Measurements from ENCODE around the gene PLGRKT.
A peak's percentile ranks its signal among the peaks of the same experiment; 100 is the strongest.
"Not testable (repeated sequence)": the region's sequence is repeated elsewhere in the genome, so short reads cannot be mapped to it uniquely, and the experiment has no call there.

The PLGRKT gene

GRCh38 chr9:5437254-5438216 is at the start of gene PLGRKT:
Gene PLGRKT, minus strand, starts transcription at chr9:5437925. Its CDS starts 5,948 bp downstream, at chr9:5431977.
- peak; percentile 69 to 83 for DNase-seq (ENCODE audit: low read depth in 2 of 2, low spot score in 1 of 2)

GRCh38 chr9:5486988-5487387 is 49.3 kb upstream of the PLGRKT start:
- DNase-seq (ENCODE audit: low read depth in 2 of 2, low spot score in 1 of 2) = no peak

DNA sequence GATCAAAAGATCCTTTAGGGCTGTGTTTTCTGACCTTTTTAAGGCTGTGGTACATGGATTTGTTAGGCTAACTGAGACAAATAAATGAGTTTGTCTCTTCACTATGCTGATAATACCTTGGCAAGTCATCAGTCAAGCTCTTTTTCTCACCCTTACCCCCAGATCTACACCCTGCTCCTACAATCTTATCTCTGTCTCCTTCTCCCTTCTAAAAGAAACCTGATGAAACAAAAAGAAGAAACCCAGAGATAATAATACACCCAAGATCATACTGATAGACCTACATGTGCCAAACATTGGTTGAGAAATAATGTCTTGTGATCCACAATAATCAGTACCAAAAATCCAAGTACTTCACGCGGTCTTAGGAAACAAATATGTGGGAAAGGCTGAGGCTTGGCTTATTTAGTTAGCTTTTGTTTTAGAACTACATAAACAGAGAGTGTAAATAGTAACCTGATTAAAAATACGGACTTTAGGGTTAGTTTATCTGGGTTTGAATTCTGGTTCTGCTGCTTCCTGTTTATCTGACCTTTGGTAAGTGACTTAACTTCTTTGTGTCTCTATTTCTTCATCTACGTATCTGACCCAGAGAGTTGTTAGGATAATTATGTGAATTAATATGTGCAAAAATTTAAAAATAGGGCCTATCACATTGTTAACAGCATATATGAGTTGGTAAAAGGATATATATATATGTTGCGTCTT is 47.8 kb upstream of the PLGRKT start:
- DNase-seq (ENCODE audit: low read depth in 2 of 2, low spot score in 1 of 2) = no peak

DNA sequence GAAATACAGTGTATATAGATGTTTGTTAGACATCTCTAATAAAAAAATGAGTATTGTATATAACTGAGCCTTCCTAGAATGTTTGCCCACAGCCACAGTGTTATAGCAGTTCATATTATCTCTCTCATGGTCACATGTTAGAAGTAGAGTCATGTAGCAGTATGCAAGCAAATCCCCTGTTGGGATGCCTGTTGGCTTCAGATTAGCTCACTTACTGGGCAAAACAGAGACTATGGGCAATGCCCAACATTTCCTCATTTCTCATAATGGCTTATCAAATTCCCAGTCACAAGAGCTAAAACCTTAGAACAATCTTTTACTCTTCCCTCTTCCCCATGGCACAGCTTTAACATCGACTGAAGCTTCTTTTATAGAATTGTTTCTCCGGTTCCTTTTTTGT is 45.6 kb upstream of the PLGRKT start:
- no peak for DNase-seq (ENCODE audit: low read depth in 2 of 2, low spot score in 1 of 2)

DNA sequence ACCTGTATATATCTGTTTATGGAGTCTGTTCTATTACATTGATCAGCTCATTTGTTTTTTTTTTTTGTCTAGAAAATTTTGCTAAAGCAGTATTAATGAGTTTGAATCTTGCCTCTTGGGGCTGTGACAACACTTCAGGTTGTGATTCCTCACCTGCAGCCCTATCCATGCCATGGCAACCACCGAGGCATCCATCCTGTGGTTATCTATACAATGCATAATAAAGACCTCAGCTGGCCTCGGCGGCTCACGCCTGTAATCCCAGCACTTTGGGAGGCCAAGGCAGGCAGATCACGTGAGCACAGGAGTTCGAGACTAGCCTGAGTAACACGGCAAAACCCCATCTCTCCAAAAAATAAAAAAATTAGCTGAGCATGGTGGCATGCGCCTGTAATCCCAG is 44.5 kb upstream of the PLGRKT start:
- DNase-seq (ENCODE audit: low read depth in 2 of 2, low spot score in 1 of 2) = no peak

- no peak for DNase-seq (ENCODE audit: low read depth in 2 of 2, low spot score in 1 of 2)
Measured at GRCh38 chr9:5481322-5482040, 43.8 kb upstream of the PLGRKT start.

DNA sequence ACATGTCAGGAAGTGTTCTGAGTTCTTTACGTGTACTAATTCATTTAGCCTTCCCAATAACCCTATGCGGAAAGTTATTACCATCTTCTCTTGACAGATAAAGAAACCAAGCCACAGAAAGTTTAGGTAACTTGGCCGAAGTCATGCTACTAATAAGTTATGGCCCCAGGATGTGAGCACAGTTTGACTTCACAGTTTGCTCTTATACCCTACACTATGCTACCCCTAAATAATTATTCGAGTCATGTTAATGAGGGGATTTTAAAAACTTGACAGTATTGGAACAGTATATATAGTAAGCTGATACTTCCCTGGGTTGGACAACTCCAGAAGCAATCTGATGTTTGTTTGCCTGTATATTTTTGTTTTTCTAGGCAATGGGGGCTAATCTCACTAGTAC is 43.2 kb upstream of the PLGRKT start:
- no peak for DNase-seq (ENCODE audit: low read depth in 2 of 2, low spot score in 1 of 2)

DNA sequence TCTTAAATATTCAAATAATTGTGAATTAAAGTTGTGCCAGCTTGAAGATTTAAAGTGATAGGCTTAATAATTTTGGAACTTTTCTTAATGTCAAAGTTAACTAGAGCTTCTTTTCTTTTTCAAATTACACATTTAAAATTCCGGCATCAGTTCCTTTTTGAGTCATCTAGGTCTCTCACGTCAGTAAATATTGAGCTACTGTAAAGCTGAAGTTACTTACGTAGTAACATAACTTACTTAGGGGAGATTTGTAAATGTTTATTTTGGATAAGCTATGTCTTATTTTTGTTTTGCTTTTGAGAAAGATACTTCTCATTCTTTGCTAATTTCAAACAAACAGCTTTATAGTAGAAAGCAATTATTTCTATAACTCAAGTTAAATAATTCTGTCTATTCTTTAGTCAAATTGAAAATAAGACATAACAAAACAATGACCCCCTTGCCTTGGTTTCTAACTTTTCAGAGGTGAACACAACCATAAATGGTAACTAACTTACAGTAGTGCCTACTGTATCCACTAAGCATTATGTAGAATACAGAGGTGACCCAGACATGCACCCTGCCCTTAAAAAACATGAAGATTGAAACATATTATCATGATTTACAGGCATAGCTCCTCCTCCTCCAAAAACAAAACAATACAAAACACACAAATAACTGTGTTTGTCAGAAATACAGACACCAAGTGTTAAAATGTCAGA is 42.4 kb upstream of the PLGRKT start:
- no peak for DNase-seq (ENCODE audit: low read depth in 2 of 2, low spot score in 1 of 2)

- no peak for DNase-seq (ENCODE audit: low read depth in 2 of 2, low spot score in 1 of 2)
Measured at GRCh38 chr9:5478206-5478605, 40.5 kb upstream of the PLGRKT start.

- DNase-seq (ENCODE audit: low read depth in 2 of 2, low spot score in 1 of 2) = not testable (repeated sequence)
Measured at GRCh38 chr9:5475611-5476010, 37.9 kb upstream of the PLGRKT start.

DNA sequence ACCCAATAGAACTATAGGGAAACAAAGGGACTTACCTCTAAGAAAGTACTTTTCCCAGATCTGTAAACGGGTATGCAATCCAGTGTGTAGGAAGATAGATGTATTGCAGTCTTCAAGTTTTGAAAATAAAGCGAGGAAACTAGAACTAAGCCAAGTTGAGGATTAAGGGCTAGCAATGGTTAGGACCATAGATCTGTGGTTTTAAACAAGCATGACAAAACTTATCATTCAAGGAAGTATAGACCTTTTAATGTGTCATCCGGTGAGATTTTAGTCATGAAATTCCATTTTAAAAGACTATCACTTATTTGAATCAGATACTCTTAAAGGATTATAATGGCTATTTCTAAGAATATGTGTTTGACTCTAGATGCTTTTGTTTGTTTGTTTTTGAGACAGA is 33.1 kb upstream of the PLGRKT start:
- DNase-seq (ENCODE audit: low read depth in 2 of 2, low spot score in 1 of 2) = no peak

GRCh38 chr9:5470122-5470521 is 32.4 kb upstream of the PLGRKT start:
- DNase-seq (ENCODE audit: low read depth in 2 of 2, low spot score in 1 of 2) = no peak

- DNase-seq (ENCODE audit: low read depth in 2 of 2, low spot score in 1 of 2) = no peak
Measured at GRCh38 chr9:5468850-5469249, 31.1 kb upstream of the PLGRKT start.

GRCh38 chr9:5466766-5467165 is 29.0 kb upstream of the PLGRKT start:
- no peak for DNase-seq (ENCODE audit: low read depth in 2 of 2, low spot score in 1 of 2)

DNA sequence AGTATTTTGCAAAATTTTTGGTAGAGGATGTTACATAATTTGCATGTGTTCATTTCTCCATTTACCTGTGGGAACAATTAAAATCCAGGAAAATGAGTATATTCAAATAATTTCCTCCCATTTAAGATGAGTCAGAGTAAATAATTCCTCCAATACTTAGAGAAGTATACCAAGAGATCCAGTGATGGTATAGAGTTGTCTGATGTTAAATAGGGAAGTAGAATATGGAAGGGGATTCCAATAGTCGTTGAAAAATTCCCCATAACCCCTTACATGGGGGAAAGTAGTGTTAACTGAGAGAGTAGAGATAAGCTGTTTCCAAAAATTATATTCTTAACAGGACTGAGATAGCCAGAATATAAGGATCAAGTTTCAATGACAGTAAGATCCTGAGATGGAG is 28.3 kb upstream of the PLGRKT start:
- DNase-seq (ENCODE audit: low read depth in 2 of 2, low spot score in 1 of 2) = no peak

DNA sequence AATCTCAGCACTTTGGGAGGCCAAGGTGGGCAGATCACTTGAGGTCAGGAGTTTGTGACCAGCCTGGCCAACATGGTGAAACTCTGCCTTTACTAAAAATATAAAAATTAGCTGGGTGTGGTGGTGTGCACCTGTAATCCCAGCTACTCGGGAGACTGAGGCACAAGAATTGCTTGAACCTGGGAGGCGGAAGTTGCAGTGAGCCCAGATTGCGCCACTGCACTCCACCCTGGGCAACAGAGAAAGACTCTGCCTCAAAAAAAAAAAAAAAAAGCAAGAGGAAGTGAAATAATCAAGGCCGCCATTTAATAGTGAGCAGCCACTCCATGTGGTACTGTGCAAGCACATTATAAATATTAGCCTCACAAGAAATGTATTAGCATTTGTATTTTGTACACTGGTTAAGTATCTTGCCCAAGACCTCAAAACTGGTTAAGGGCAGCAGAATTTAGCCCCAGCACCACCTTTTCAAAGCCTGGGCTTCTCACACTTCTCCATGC is 27.2 kb upstream of the PLGRKT start:
- DNase-seq (ENCODE audit: low read depth in 2 of 2, low spot score in 1 of 2) = not testable (repeated sequence)

- no peak for DNase-seq (ENCODE audit: low read depth in 2 of 2, low spot score in 1 of 2)
Measured at GRCh38 chr9:5460157-5460556, 22.4 kb upstream of the PLGRKT start.

DNA sequence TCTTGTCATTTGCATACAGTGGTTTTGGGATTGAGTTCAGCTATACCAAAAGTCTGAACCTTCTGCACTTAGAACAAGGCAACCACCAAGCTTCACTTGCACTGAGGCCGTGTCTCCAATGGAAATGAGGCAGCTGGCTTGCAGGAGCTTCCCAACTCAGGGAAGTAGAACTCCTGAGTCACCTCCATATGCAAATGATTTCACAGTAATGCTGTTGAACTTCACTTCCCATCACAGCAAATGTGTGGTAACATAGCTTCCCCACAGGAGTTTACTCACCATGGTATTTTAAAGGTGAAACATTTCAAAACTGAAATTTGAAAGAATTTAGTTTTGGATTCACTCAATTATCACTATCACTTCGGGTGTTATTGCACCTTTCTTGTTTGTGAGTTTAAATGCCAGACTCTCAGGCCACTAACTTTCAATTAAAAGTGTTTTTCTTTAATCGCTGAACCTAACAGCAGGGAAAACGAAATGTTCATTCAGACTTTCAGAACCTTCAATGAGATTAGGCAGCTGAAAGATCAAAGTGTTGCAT is 21.6 kb upstream of the PLGRKT start:
- no peak for DNase-seq (ENCODE audit: low read depth in 2 of 2, low spot score in 1 of 2)

- DNase-seq (ENCODE audit: low read depth in 2 of 2, low spot score in 1 of 2) = no peak
Measured at GRCh38 chr9:5455181-5455580, 17.5 kb upstream of the PLGRKT start.

DNA sequence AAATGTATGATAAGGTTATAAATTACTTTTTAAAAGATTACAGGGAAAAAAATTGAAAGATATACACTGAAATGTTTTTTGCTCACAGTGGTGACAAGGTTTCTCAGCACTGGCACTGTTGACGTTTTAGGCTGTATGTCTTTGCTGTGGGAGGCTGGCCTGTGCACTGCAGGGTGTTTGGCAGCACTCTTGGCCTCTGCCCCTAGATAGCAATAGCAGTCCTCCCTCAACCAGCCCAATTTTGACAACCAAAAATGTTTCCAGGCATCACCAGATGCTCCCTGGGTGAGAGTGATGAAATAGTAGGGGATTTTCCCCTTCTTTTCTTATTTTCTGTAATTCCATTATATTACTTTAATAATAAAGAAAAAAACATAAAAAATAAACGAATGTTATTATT is 15.9 kb upstream of the PLGRKT start:
- no peak for DNase-seq (ENCODE audit: low read depth in 2 of 2, low spot score in 1 of 2)

DNA sequence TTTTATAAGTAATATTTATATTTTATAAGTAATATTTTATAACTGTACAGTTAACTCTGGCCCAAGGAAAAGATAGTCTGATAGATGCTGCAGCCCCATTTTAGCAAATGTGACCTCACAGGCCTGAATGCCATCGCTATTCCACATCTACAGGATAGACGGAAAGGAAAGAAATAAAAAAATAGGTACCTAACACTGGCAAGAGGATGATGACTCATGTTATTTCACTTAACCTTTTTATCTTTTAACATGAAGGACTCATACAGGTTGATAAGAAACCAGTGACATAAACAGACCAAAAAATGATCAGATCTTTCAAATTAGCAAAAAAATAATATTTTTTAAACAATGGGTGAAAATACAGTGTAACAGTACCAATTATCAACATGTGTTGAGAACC is 15.3 kb upstream of the PLGRKT start:
- DNase-seq (ENCODE audit: low read depth in 2 of 2, low spot score in 1 of 2) = no peak

Data from stimulated activated CD8-positive, alpha-beta memory T cell treated with anti-CD3 and anti-CD28 coated beads, Interleukin-4, amount 100 ng/mL, for 1 hour (primary cell).